WTC11 (cell line): Measurements from ENCODE around the gene FOXJ1. TPM values are rescaled to one million over a fixed set of nuclear protein-coding genes. Genes with fewer than 3 reads are reported as not detected.

ENCODE experiments used
- ATAC-seq: fragments of 200-7000 bp; cut with Tn5 transposase; 2 replicates; pipeline ENCODE4 v1.10.0; 2021; ENCODE audit warnings: mild to moderate bottlenecking, moderate library complexity
- CTCF ChIA-PET: fragments of 300-600 bp; sonication (Branson Sonifier 250); formaldehyde crosslinking; loops from one replicate; lab custom pipeline; 2021; ENCODE audit warnings: antibody characterized with exemption; lab: Charles Lee
- POLR2A ChIA-PET: fragments of 350-600 bp; sonication (Branson Sonifier 250); formaldehyde crosslinking; loops from one replicate; lab custom pipeline; 2021; ENCODE audit warnings: antibody characterized with exemption; lab: Charles Lee
- DNase-seq: peaks from one replicate; pipeline ENCODE4 v3.0.0; 2021; ENCODE audit warnings: low spot score
- H3K27ac Mint-ChIP-seq: 2 replicates; pipeline ENCODE4 v1.8.0; 2021; ENCODE audit warnings: mixed read lengths
- H3K27me3 Mint-ChIP-seq: 2 replicates; pipeline ENCODE4 v1.8.0; 2021; ENCODE audit warnings: low read depth, mild to moderate bottlenecking, moderate library complexity, mixed read lengths
- H3K36me3 Mint-ChIP-seq: 2 replicates; pipeline ENCODE4 v1.8.0; 2021; ENCODE audit warnings: mixed read lengths
- H3K4me1 Mint-ChIP-seq: 2 replicates; pipeline ENCODE4 v1.8.0; 2022; ENCODE audit warnings: mixed read lengths
- H3K4me3 Mint-ChIP-seq: 2 replicates; pipeline ENCODE4 v1.8.0; 2021; ENCODE audit warnings: mild to moderate bottlenecking, moderate library complexity, mixed read lengths
- H3K9me3 Mint-ChIP-seq: 2 replicates; pipeline ENCODE4 v1.8.0; 2021; ENCODE audit warnings: mixed read lengths
- CDX4 ChIP-seq: fragments of 250-450 bp; sonication (Bioruptor Pico); IDR thresholded peaks from 2 replicates; pipeline ENCODE4 v1.9.0; 2021; ENCODE audit warnings: moderate library complexity, mild to moderate bottlenecking, inconsistent platforms, borderline replicate concordance
- ESRRA ChIP-seq: sonication (generic); formaldehyde crosslinking; IDR thresholded peaks from 2 replicates; pipeline ENCODE4 v1.8.1; 2022; ENCODE audit warnings: mild to moderate bottlenecking, missing genetic modification reagents, borderline replicate concordance
- FOXJ3 ChIP-seq: sonication (generic); formaldehyde crosslinking; IDR thresholded peaks from 2 replicates; pipeline ENCODE4 v1.9.0; 2021; ENCODE audit warnings: missing genetic modification reagents, mild to moderate bottlenecking, borderline replicate concordance
- FOXP1 ChIP-seq: sonication (generic); formaldehyde crosslinking; IDR thresholded peaks from 2 replicates; pipeline ENCODE4 v1.8.0; 2022; ENCODE audit warnings: missing genetic modification reagents, mild to moderate bottlenecking, moderate library complexity, borderline replicate concordance
- JAZF1 ChIP-seq: fragments of 250-450 bp; sonication (Bioruptor Pico); IDR thresholded peaks from 2 replicates; pipeline ENCODE4 v1.9.0; 2021; ENCODE audit warnings: moderate library complexity, mild to moderate bottlenecking, inconsistent platforms
- NFATC4 ChIP-seq: fragments of 250-450 bp; sonication (Bioruptor Pico); IDR thresholded peaks from 2 replicates; pipeline ENCODE4 v1.9.0; 2021; ENCODE audit warnings: mild to moderate bottlenecking
- NR1H2 ChIP-seq: sonication (generic); formaldehyde crosslinking; IDR thresholded peaks from 2 replicates; pipeline ENCODE4 v1.9.0; 2021; ENCODE audit warnings: mild to moderate bottlenecking, moderate library complexity, missing genetic modification reagents
- RELA ChIP-seq: sonication (generic); formaldehyde crosslinking; IDR thresholded peaks from 2 replicates; pipeline ENCODE4 v1.8.1; 2022; ENCODE audit warnings: missing genetic modification reagents, mild to moderate bottlenecking, borderline replicate concordance
- SMAD3 ChIP-seq: sonication (generic); formaldehyde crosslinking; IDR thresholded peaks from 2 replicates; pipeline ENCODE4 v1.8.0; 2022; ENCODE audit warnings: missing genetic modification reagents, mild to moderate bottlenecking, borderline replicate concordance
- TP53 ChIP-seq: sonication (generic); formaldehyde crosslinking; IDR thresholded peaks from 2 replicates; pipeline ENCODE4 v1.8.1; 2023; ENCODE audit warnings: mild to moderate bottlenecking, missing genetic modification reagents
- USF1 ChIP-seq: sonication (generic); formaldehyde crosslinking; IDR thresholded peaks from 2 replicates; pipeline ENCODE4 v1.8.0; 2022; ENCODE audit warnings: mild to moderate bottlenecking, missing genetic modification reagents
- ZNF317 ChIP-seq: sonication (generic); formaldehyde crosslinking; IDR thresholded peaks from 2 replicates; pipeline ENCODE4 v1.8.1; 2023; ENCODE audit warnings: low read depth, mild to moderate bottlenecking, moderate library complexity, missing genetic modification reagents, borderline replicate concordance
- ZNF396 ChIP-seq: fragments of 250-450 bp; sonication (Bioruptor Pico); IDR thresholded peaks from 2 replicates; pipeline ENCODE4 v1.8.0; 2021; ENCODE audit warnings: mild to moderate bottlenecking, moderate library complexity, borderline replicate concordance
- ZSCAN18 ChIP-seq: fragments of 250-450 bp; sonication (Bioruptor Pico); IDR thresholded peaks from 2 replicates; pipeline ENCODE4 v2.1.2; 2022; ENCODE audit warnings: mild to moderate bottlenecking, moderate library complexity
- total RNA-seq: library from RNA; stranded (reverse); gene quantifications from 3 replicates; pipeline ENCODE4 v1.2.3, GENCODE V29; 2021
- TF ChIP-seq, protein P1 (sequence below): sonication (generic); formaldehyde crosslinking; IDR thresholded peaks from 2 replicates; pipeline ENCODE4 v1.8.1; 2023; ENCODE audit warnings: mild to moderate bottlenecking, missing genetic modification reagents, borderline replicate concordance
- TF ChIP-seq, protein P2 (sequence below): sonication (generic); formaldehyde crosslinking; IDR thresholded peaks from 2 replicates; pipeline ENCODE4 v1.8.1; 2023; ENCODE audit warnings: mild to moderate bottlenecking, missing genetic modification reagents, moderate library complexity
- TF ChIP-seq, protein P3 (sequence below): fragments of 250-450 bp; sonication (Bioruptor Pico); IDR thresholded peaks from 2 replicates; pipeline ENCODE4 v1.9.0; 2021; ENCODE audit warnings: mild to moderate bottlenecking
- TF ChIP-seq, protein P4 (sequence below): sonication (generic); formaldehyde crosslinking; IDR thresholded peaks from 2 replicates; pipeline ENCODE4 v1.8.1; 2023; ENCODE audit warnings: mild to moderate bottlenecking, missing genetic modification reagents

Gene FOXJ1
- total RNA-seq, 1 experiment from 2014 or later: 11.8 TPM

- TF ChIP-seq, protein P1, sequence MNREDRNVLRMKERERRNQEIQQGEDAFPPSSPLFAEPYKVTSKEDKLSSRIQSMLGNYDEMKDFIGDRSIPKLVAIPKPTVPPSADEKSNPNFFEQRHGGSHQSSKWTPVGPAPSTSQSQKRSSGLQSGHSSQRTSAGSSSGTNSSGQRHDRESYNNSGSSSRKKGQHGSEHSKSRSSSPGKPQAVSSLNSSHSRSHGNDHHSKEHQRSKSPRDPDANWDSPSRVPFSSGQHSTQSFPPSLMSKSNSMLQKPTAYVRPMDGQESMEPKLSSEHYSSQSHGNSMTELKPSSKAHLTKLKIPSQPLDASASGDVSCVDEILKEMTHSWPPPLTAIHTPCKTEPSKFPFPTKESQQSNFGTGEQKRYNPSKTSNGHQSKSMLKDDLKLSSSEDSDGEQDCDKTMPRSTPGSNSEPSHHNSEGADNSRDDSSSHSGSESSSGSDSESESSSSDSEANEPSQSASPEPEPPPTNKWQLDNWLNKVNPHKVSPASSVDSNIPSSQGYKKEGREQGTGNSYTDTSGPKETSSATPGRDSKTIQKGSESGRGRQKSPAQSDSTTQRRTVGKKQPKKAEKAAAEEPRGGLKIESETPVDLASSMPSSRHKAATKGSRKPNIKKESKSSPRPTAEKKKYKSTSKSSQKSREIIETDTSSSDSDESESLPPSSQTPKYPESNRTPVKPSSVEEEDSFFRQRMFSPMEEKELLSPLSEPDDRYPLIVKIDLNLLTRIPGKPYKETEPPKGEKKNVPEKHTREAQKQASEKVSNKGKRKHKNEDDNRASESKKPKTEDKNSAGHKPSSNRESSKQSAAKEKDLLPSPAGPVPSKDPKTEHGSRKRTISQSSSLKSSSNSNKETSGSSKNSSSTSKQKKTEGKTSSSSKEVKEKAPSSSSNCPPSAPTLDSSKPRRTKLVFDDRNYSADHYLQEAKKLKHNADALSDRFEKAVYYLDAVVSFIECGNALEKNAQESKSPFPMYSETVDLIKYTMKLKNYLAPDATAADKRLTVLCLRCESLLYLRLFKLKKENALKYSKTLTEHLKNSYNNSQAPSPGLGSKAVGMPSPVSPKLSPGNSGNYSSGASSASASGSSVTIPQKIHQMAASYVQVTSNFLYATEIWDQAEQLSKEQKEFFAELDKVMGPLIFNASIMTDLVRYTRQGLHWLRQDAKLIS: no peak
- no peak for TF ChIP-seq ZNF396 (CRISPR knock-in tag)
Measured at GRCh38 chr17:76115138-76115754, 25.8 kb downstream of the FOXJ1 start (continued).

- ChIA-PET CTCF (interaction anchor here (1.2 to 1.7 kb wide), 3 partner anchors 9 to 168 kb away, joined by 3 to 6 read pairs (median 4); no protein-coding TSS in a partner anchor), POLR2A (no interaction called here)
- peaks cover 5% of the 10 kb centered on the region for H3K9me3 Mint-ChIP-seq
- H3K4me3 Mint-ChIP-seq: no peak overlapping the region
- ATAC-seq: no peak
- H3K4me1 Mint-ChIP-seq: peaks cover 3% of the 10 kb centered on the region; the same call in 1 of the 2 replicates
- no peak for DNase-seq
- H3K27ac Mint-ChIP-seq: no peak overlapping the region
- no peaks in the 10 kb centered on the region; the same call in 1 of the 2 replicates for H3K36me3 Mint-ChIP-seq
- TF ChIP-seq ESRRA (no peak), ZNF317 (CRISPR knock-in tag) (no peak), CDX4 (CRISPR knock-in tag) (no peak), USF1 (CRISPR knock-in tag) (no peak), RELA (CRISPR knock-in tag) (no peak), NFATC4 (CRISPR knock-in tag) (no peak), FOXJ3 (CRISPR knock-in tag) (no peak), FOXP1 (CRISPR knock-in tag) (no peak), NR1H2 (CRISPR knock-in tag) (no peak)
- TF ChIP-seq, protein P2, sequence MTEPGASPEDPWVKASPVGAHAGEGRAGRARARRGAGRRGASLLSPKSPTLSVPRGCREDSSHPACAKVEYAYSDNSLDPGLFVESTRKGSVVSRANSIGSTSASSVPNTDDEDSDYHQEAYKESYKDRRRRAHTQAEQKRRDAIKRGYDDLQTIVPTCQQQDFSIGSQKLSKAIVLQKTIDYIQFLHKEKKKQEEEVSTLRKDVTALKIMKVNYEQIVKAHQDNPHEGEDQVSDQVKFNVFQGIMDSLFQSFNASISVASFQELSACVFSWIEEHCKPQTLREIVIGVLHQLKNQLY (CRISPR knock-in tag): no peak
- TF ChIP-seq, protein P3, sequence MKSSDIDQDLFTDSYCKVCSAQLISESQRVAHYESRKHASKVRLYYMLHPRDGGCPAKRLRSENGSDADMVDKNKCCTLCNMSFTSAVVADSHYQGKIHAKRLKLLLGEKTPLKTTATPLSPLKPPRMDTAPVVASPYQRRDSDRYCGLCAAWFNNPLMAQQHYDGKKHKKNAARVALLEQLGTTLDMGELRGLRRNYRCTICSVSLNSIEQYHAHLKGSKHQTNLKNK (CRISPR knock-in tag): no peak
- H3K27me3 Mint-ChIP-seq: no peaks in the 10 kb centered on the region
Measured at GRCh38 chr17:76111956-76112355, 29.1 kb downstream of the FOXJ1 start.

DNA sequence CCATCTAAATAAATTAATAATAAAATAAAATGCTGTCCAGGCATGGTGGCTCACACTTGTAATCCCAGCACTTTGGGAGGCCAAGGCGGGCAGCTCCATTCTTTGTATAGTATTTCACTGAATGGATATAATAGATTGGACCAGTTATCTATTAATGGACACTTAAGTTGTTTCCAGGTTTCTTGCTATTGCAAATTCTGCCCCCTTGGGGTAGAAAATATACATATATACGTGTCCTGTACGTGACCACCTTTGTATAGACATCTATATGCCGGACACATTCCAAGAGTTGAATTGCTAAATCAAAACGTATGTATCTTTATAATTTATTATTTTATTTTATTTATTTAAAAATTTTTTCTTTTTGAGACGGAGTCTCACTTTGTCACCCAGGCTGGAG lies 33.5 kb downstream of the FOXJ1 start:
- ATAC-seq: no peak
- Mint-ChIP-seq H3K36me3 (no peaks in the 10 kb centered on the region), H3K9me3 (no peaks in the 10 kb centered on the region), H3K27me3 (no peaks in the 10 kb centered on the region; the same call in 1 of the 2 replicates), H3K4me3 (no peak overlapping the region), H3K4me1 (peaks cover 31% of the 10 kb centered on the region), H3K27ac (no peak overlapping the region)
- TF ChIP-seq, protein P4, sequence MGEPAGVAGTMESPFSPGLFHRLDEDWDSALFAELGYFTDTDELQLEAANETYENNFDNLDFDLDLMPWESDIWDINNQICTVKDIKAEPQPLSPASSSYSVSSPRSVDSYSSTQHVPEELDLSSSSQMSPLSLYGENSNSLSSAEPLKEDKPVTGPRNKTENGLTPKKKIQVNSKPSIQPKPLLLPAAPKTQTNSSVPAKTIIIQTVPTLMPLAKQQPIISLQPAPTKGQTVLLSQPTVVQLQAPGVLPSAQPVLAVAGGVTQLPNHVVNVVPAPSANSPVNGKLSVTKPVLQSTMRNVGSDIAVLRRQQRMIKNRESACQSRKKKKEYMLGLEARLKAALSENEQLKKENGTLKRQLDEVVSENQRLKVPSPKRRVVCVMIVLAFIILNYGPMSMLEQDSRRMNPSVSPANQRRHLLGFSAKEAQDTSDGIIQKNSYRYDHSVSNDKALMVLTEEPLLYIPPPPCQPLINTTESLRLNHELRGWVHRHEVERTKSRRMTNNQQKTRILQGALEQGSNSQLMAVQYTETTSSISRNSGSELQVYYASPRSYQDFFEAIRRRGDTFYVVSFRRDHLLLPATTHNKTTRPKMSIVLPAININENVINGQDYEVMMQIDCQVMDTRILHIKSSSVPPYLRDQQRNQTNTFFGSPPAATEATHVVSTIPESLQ: no peak
- TF ChIP-seq SMAD3 (CRISPR knock-in tag) (no peak), ZSCAN18 (CRISPR knock-in tag) (no peak), ZNF396 (CRISPR knock-in tag) (no peak), JAZF1 (no peak), TP53 (no peak)
- DNase-seq: no peak
- ChIA-PET CTCF (interaction anchor here (1.2 to 4.1 kb wide), 2 partner anchors 14 to 25 kb away, joined by 3 to 28 read pairs; no protein-coding TSS in a partner anchor), POLR2A (no interaction called here)
